Activated CD4-positive, CD25-positive, alpha-beta regulatory T cell treated with anti-CD3 and anti-CD28 coated beads, Interleukin-2, amount 50 U/mL, for 16 hours (primary cell): ENCODE measurements around the gene RPL35.

ENCODE experiments used
- DNase-seq: peaks from one replicate; pipeline ENCODE4 v3.0.0-alpha.2; 2020; ENCODE audit warnings: low read depth, low spot score

RPL35 gene

DNA sequence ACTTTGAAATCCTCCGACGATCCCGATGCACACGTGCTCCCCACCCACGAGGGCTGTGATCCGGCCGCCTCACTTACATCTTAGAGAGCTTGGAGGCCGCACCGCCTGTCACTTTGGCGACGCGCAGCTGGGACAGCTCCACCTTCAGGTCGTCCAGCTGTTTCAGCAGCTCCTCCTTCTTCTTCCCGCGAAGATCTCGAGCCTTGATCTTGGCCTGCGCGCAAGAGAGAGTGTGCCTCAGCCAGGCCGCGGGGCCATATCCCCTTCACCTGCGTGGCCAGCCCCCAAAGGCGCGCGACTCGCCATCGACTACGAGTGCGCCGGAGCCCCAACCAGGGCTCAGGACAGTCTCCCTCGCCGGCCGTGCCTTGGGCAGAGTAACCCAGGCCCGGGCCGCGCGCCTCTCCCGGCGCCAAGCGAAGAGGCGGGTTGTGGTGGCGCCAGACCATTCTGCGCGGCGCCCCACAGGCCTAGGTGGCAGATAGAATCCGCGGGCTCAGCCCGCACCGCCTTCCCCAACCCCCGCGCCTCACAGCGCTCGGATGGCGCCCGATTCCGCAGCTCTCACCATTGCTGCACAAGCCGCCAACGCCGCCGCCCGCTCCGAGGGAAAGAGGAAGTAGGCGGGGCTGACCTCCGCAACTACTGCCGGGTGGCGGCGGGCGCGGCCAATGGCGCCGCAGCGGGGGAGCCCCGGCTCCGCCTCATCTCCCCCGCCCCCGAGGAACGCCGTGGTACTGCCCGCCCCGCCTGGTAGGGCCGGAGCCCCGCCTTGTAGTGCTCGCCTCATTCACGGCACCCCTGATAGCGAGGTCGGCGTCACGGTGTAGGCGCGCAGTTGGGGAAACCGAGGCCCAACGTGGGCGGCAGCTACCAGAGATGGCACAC lies at the start of gene RPL35, which contains the start of gene ARPC5L:
Gene RPL35 (minus strand): TSS at position 616 of the 888 bp plus-strand sequence. CDS start 45 bp downstream, at position 571.
Gene ARPC5L (plus strand): TSS at position 789 of the 888 bp plus-strand sequence. CDS start 7,161 bp downstream, outside the sequence.
- peak; percentile 88 for DNase-seq

DNA sequence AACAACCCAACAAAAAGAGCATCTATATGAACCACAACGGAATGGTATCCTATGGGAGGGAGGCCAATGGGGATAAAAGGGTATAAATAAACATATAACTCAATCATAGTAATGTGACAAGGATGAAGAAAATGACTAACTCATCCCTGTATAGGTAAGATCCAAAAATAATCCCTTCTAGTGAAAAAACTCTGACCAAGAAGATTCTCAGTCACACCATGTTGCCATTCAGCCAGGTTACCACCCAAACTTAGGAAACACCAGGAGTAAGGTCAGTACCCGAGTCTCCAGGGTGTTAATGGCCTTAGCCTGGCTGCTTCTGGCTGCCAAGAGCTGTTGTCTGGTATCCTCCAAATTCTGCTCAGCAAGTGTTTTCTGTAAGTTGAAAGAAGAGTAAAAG lies 46.3 kb upstream of the RPL35 start:
- DNase-seq = no peak

GRCh38 chr9:124906966-124907365 lies 45.2 kb upstream of the RPL35 start:
- no peak for DNase-seq

- DNase-seq = no peak
Measured at GRCh38 chr9:124899845-124900244, 38.1 kb upstream of the RPL35 start.

DNA sequence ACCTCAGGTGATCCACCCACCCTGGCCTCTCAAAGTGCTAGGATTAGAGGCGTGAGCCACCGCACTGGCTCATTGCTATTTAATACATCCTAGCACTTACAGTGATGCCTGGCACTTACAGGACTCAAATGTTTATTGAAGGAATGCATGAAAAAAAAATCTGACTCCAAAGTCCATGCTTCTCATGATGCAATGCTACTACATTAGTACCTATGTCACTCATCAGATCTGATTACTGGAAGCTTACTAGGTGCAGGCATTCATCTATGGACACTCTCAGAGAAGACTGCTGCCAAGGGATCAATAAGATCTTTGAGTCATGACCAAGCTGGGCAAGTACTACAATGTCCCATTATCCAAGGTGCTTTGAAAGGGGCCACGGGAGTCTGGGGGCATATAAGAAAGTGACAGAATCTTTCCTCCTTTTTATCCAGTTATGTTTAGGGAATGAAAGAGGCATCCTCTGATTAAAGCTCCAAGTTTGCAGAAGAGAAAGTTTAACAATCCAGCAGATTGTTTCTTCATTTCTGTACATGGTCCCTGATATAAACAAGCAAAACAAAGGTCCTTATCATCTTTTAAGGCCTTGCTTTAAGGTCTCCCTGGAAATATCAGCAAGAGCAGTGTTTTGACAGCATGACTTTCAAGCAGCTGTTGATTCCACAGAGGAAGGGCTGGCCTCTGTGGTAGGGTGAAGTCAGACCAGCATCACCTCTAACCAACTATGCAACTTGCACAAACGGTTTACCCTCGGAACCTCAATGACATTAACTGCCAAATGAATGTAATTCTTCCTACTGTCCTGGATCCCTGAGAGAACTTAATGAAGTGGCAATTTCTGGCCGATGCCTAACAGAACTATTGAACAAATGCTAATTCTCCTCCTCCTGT lies 36.1 kb upstream of the RPL35 start:
- no peak for DNase-seq

GRCh38 chr9:124894741-124895170 lies 33.0 kb upstream of the RPL35 start:
- DNase-seq = peak; percentile 7

- no peak for DNase-seq
Measured at GRCh38 chr9:124894035-124894740, 32.4 kb upstream of the RPL35 start.

GRCh38 chr9:124890179-124890578 lies 28.4 kb upstream of the RPL35 start:
- DNase-seq = no peak

- no peak for DNase-seq
Measured at GRCh38 chr9:124889006-124889405, 27.2 kb upstream of the RPL35 start.

- no peak for DNase-seq
Measured at GRCh38 chr9:124887832-124888231, 26.1 kb upstream of the RPL35 start.

DNA sequence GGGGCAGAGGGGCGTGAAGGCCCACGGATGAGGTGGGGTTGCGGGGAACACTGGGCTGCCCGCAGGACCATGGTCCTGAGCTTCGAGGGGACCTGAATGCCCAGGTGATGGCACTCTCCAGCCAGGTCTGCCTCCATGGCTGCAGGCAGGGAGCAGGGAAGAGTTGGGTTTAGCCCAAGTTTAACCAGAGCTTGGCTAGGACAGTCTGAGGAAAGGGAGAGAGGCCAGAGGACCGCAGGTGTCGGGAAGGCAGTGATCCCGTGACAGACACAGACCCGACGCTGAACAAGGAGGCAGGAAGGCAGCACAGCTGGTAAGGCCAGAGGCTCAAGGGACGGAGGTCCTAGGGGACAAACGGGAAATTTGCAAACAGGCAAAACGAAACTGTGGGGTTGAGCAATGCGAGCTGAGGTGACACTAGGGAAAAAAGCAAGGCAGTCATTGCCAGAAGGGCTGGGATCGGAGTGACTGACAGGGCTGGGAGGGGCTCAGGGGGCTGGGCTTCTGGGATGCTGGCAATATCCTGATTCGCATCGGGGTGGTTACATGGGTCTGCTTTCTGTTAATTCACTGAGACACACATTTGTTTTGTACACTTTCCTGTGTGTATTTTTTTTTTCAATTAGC lies 25.2 kb upstream of the RPL35 start:
- no peak for DNase-seq

DNA sequence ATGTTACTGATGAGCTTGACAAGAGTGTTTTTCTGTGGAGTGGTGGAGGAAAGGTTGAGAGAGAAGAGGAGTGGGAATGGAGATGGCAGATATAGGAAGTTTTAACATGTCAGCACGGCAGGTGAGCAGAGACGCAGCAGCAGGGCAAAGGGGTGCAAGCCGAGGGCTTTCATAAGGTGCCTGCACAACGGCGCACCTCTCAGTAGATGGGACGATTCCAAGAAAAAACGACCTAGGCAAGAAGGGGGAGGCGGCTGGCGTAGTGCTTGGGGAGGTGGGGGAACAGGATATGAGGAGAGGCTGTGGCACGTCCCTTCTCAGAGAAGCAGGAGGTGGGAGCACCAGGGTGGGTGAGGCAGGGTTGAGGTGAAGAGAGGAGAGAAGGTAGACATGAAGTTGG lies 24.7 kb upstream of the RPL35 start:
- no peak for DNase-seq

DNA sequence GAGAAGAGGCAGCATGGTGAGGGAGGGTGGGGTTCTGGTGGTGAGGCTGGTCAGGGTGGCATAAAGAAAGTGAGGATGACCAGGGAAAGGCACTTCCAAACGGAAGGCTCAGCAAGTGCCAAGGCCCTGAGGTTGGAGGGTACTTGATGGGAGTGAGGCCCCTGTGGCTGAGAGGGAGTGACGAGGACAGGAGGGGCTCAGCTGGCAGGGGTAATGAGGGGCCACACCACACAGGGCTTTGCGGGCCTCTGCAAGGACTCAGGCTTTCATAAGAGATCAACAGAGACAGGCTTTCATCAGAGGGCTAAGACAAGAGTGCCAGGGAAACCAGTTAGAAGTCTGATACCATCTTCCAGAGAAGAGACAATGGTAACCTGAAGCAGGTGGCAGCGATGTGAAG lies 23.8 kb upstream of the RPL35 start:
- DNase-seq = no peak

DNA sequence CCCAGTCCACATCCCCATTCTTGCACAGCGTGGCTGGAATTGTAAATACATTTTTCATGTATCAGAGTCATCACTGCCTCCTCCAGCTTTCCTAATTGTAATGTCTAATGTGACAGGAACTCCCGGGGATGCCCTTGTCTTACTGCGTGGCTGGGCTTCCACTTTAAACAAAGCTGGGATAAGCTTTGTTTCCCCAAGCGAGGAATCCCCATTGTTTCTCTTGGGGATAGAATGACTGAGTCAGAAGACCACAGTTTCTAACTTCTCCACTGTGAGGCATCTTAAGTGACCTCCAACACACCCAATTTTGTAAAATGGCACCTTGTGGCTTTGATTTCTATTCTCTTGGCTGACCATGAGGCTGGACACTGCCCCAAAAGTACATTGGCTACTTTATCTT lies 22.6 kb upstream of the RPL35 start:
- no peak for DNase-seq

- no peak for DNase-seq
Measured at GRCh38 chr9:124882231-124882630, 20.5 kb upstream of the RPL35 start.

- no peak for DNase-seq
Measured at GRCh38 chr9:124881138-124881743, 19.5 kb upstream of the RPL35 start.

GRCh38 chr9:124880501-124880900 lies 18.7 kb upstream of the RPL35 start:
- DNase-seq = no peak

- no peak for DNase-seq
Measured at GRCh38 chr9:124879226-124879625, 17.5 kb upstream of the RPL35 start.

- no peak for DNase-seq
Measured at GRCh38 chr9:124878518-124878917, 16.8 kb upstream of the RPL35 start.

DNA sequence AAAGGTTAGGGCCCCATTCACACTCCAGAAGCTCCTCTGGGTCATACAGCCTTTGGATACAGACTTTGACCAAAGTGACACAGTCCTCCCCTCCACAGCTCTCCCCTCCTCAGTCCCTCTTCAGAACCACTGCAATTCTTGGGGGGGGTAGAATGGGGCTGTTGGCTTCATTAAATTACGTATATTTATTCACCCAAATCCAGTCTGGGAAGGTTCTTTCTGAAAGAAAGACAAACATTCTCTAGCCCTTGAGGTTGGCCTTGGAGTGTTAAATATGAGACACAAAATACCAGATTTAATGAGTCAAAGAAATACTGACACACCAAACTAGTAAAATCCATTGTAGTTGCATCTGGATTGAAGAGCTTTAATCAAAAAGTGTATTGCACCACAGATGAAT lies 16.3 kb upstream of the RPL35 start:
- no peak for DNase-seq
